HepG2 (cell line): Measurements from ENCODE around the gene ARMH2. TPM values are rescaled to one million over a fixed set of nuclear protein-coding genes. Genes with fewer than 3 reads are reported as not detected.

Experiments
- ATAC-seq: fragments of 200-7000 bp; cut with Tn5 transposase; 3 replicates; pipeline ENCODE4 v1.9.1; 2020; ENCODE audit warnings: mild to moderate bottlenecking, moderate library complexity
- BruUV-seq: library from RNA; stranded (reverse); fragments of 400-500 nt; replicated peaks from 2 replicates; lab custom pipeline; 2021; lab: Mats Ljungman, UMichigan
- CTCF ChIA-PET: fragments of 300-600 bp; formaldehyde crosslinking; extraction: SDS; loops from one replicate; lab custom pipeline; 2021; ENCODE audit warnings: low total read pairs, inconsistent platforms, low intra/inter-chr PET ratio; lab: Yijun Ruan, JAX
- POLR2A ChIA-PET: fragments of 350-600 bp; sonication (Branson Sonifier 250); formaldehyde crosslinking; loops from one replicate; lab custom pipeline; 2020; ENCODE audit warnings: antibody characterized with exemption, inconsistent platforms; lab: Yijun Ruan, JAX
- DNase-seq: peaks from one replicate; pipeline ENCODE4 v3.0.0-alpha.2; 2015; ENCODE audit warnings: low spot score
- FAIRE-seq: peaks from 3 replicates; lab custom pipeline; 2011; peaks lifted over from hg19 to GRCh38; lab: Jason Lieb, UNC
- H2AFZ ChIP-seq: one replicate; pipeline ENCODE4 v1.6.1; 2011; ENCODE audit warnings: low read length, inconsistent platforms
- H3K27ac ChIP-seq: fragments of 300-600 bp; 3 replicates; pipeline ENCODE4 v1.8.0; 2011; ENCODE audit warnings: mixed run types, mild to moderate bottlenecking, mixed read lengths, low read length, inconsistent platforms; ENCODE audit not compliant: insufficient read depth; ENCODE audit errors: extremely low read length
- H3K27me3 ChIP-seq, 2 experiments: fragments of 200-600 bp in 1 of 2; 2 replicates in 1 of 2; 3 replicates in 1 of 2; pipeline versions ENCODE4 v1.6.0 to v1.8.0; 2011; ENCODE audit warnings: low read length in 2 of 2, mild to moderate bottlenecking in 2 of 2, moderate library complexity in 2 of 2, inconsistent platforms in 1 of 2; ENCODE audit not compliant: insufficient read depth in 2 of 2, control insufficient read depth in 1 of 2
- H3K36me3 ChIP-seq, 2 experiments: fragments of 200-600 bp in 1 of 2; replicated peaks in 1 of 2; 2 replicates in 1 of 2; 3 replicates in 1 of 2; pipeline versions ENCODE4 v1.5.1 to v1.8.0; 2011; ENCODE audit warnings: low read length in 2 of 2, inconsistent platforms in 1 of 2; ENCODE audit not compliant: insufficient read depth in 2 of 2, control insufficient read depth in 1 of 2
- H3K4me1 ChIP-seq: 2 replicates; pipeline ENCODE4 v1.5.1; 2012; ENCODE audit warnings: low read length, inconsistent platforms; ENCODE audit not compliant: insufficient read depth
- H3K4me2 ChIP-seq: 2 replicates; pipeline ENCODE4 v1.6.0; 2011; ENCODE audit warnings: low read depth, low read length, inconsistent platforms
- H3K4me3 ChIP-seq, 3 experiments: fragments of 200-600 bp in 1 of 3; sonication (generic), shearing (Covaris generic) in 1 of 3; replicated peaks in 1 of 3; 2 replicates each; pipeline ENCODE4 v1.5.1; 2011 to 2016; ENCODE audit warnings: low read length in 3 of 3, inconsistent platforms in 2 of 3, low read depth in 2 of 3, mild to moderate bottlenecking in 2 of 3, control low read depth in 1 of 3, mixed read lengths in 1 of 3; ENCODE audit not compliant: insufficient read depth in 1 of 3
- H3K79me2 ChIP-seq: one replicate; pipeline ENCODE4 v1.6.1; 2011; ENCODE audit warnings: low read length, inconsistent platforms; ENCODE audit not compliant: insufficient read depth
- H3K9ac ChIP-seq: 2 replicates; pipeline ENCODE4 v1.6.0; 2011; ENCODE audit warnings: mild to moderate bottlenecking, low read depth, low read length, inconsistent platforms; ENCODE audit not compliant: insufficient read depth
- H3K9me3 ChIP-seq: 2 replicates; pipeline ENCODE4 v1.5.1; 2012; ENCODE audit warnings: mild to moderate bottlenecking, low read length
- H4K20me1 ChIP-seq: 2 replicates; pipeline ENCODE4 v1.6.0; 2011; ENCODE audit warnings: inconsistent platforms, mild to moderate bottlenecking, low read length, moderate library complexity; ENCODE audit not compliant: insufficient read depth
- CEBPG ChIP-seq: IDR thresholded peaks from 2 replicates; pipeline ENCODE4 v1.6.1; 2016
- ETS1 ChIP-seq: sonication (generic); formaldehyde crosslinking; IDR thresholded peaks from 2 replicates; pipeline ENCODE4 v1.4.0; 2020; ENCODE audit warnings: missing genetic modification reagents
- FIP1L1 ChIP-seq: fragments of 200-400 bp; formaldehyde crosslinking; IDR thresholded peaks from 2 replicates; pipeline ENCODE4 v1.6.1; 2018; ENCODE audit warnings: low read depth, mild to moderate bottlenecking, low read length, moderate library complexity, borderline replicate concordance; ENCODE audit not compliant: insufficient read depth
- FOSL2 ChIP-seq: sonication (generic); formaldehyde crosslinking; IDR thresholded peaks from 2 replicates; pipeline ENCODE4 v1.4.0; 2020; ENCODE audit warnings: missing genetic modification reagents
- FOXO1 ChIP-seq: sonication (generic); formaldehyde crosslinking; IDR thresholded peaks from 2 replicates; pipeline ENCODE4 v1.4.0; 2020; ENCODE audit warnings: missing genetic modification reagents
- GPBP1L1 ChIP-seq: sonication (generic); formaldehyde crosslinking; IDR thresholded peaks from 2 replicates; pipeline ENCODE4 v1.5.0; 2020; ENCODE audit warnings: mild to moderate bottlenecking, missing genetic modification reagents
- HBP1 ChIP-seq: IDR thresholded peaks from 2 replicates; pipeline ENCODE4 v1.6.1; 2016; ENCODE audit warnings: low read depth, control low read depth
- HINFP ChIP-seq: sonication (generic); formaldehyde crosslinking; IDR thresholded peaks from 2 replicates; pipeline ENCODE4 v1.4.0; 2020; ENCODE audit warnings: low read depth, mild to moderate bottlenecking, missing genetic modification reagents
- HOXD1 ChIP-seq: sonication (generic); formaldehyde crosslinking; IDR thresholded peaks from 2 replicates; pipeline ENCODE4 v1.5.0; 2020; ENCODE audit warnings: missing genetic modification reagents
- IKZF1 ChIP-seq: fragments of 450-650 bp; IDR thresholded peaks from 2 replicates; pipeline ENCODE4 v1.7.1; 2016
- NBN ChIP-seq: fragments of 450-650 bp; conservative IDR thresholded peaks from 2 replicates; pipeline ENCODE4 v1.6.1; 2017
- NCOA2 ChIP-seq: sonication (generic); formaldehyde crosslinking; IDR thresholded peaks from 2 replicates; pipeline ENCODE4 v1.8.0; 2022; ENCODE audit warnings: inconsistent platforms
- NFATC3 ChIP-seq: sonication (generic); formaldehyde crosslinking; IDR thresholded peaks from 2 replicates; pipeline ENCODE4 v1.5.1; 2020; ENCODE audit warnings: mild to moderate bottlenecking, missing genetic modification reagents
- TAF15 ChIP-seq: fragments of 200-400 bp; formaldehyde crosslinking; IDR thresholded peaks from one replicate; pipeline ENCODE4 v1.6.1; 2018; ENCODE audit warnings: mild to moderate bottlenecking, low read depth, low read length; ENCODE audit not compliant: poor library complexity, severe bottlenecking
- ZBTB14 ChIP-seq: sonication (generic); formaldehyde crosslinking; IDR thresholded peaks from 2 replicates; pipeline ENCODE4 v1.4.0; 2020; ENCODE audit warnings: missing genetic modification reagents
- ZBTB20 ChIP-seq: sonication (generic); formaldehyde crosslinking; IDR thresholded peaks from 2 replicates; pipeline ENCODE4 v1.8.1; 2023; ENCODE audit warnings: missing genetic modification reagents, low read depth, mild to moderate bottlenecking, borderline replicate concordance
- ZFY ChIP-seq: sonication (generic); formaldehyde crosslinking; IDR thresholded peaks from 2 replicates; pipeline ENCODE4 v1.4.0; 2020; ENCODE audit warnings: missing genetic modification reagents
- ZNF335 ChIP-seq: sonication (generic); formaldehyde crosslinking; IDR thresholded peaks from 2 replicates; pipeline ENCODE4 v1.4.0; 2020; ENCODE audit warnings: missing genetic modification reagents
- ZNF747 ChIP-seq: sonication (generic); formaldehyde crosslinking; IDR thresholded peaks from 2 replicates; pipeline ENCODE4 v1.8.1; 2023; ENCODE audit warnings: missing genetic modification reagents, mild to moderate bottlenecking, borderline replicate concordance
- ZSCAN22 ChIP-seq: sonication (generic); formaldehyde crosslinking; IDR thresholded peaks from 2 replicates; pipeline ENCODE4 v1.4.0; 2020; ENCODE audit warnings: mild to moderate bottlenecking, missing genetic modification reagents
- WGBS: methylation state at CpG from one replicate; pipeline ENCODE4 v1.1.6; 2017; ENCODE audit warnings: low lambda C conversion rate; 5-methylcytosine and 5-hydroxymethylcytosine counted together
- in situ Hi-C: cut with HindIII; loops from 2 replicates; pipeline ENCODE4 v1.10.0; 2017; ENCODE audit warnings: low pct_unique_long_range_greater_than_20kb; ENCODE audit not compliant: extremely low pct_ligation_motif_present
- intact Hi-C: fragments of 100-400 bp; cut with micrococcal nuclease; formaldehyde crosslinking; loops from one replicate; pipeline ENCODE4 v1.10.0; 2022; ENCODE audit not compliant: unreplicated experiment
- polyA plus RNA-seq, 8 experiments: library from polyadenylated mRNA; depleted of rRNA in 3 of 8; stranded (reverse) in 7 of 8; unstranded in 1 of 8; fragments of >200 nt; fragmentation: Illumina TruSeq in 4 of 8; extraction: Trizol in 4 of 8; gene quantifications; 2 replicates each; pipeline versions ENCODE4 v1.2.1 to v1.2.3, GENCODE V29; 2011 to 2016; ENCODE audit warnings: low read depth in 4 of 8, missing spikeins in 1 of 8, mixed read lengths in 1 of 8; ENCODE audit not compliant: insufficient read depth in 1 of 8
- total RNA-seq, 5 experiments: library from RNA; depleted of rRNA; stranded (reverse); fragments of >200 nt; fragmentation: Illumina TruSeq; extraction: Trizol; gene quantifications; 2 replicates each; pipeline ENCODE4 v1.2.3, GENCODE V29; 2016; ENCODE audit warnings: low read depth in 1 of 5

Gene ARMH2
- total and polyA plus RNA-seq, 2 of the 13 experiments (the other 11 are each of a cell fraction or from before 2014, with no cell fraction given): not detected

DNA sequence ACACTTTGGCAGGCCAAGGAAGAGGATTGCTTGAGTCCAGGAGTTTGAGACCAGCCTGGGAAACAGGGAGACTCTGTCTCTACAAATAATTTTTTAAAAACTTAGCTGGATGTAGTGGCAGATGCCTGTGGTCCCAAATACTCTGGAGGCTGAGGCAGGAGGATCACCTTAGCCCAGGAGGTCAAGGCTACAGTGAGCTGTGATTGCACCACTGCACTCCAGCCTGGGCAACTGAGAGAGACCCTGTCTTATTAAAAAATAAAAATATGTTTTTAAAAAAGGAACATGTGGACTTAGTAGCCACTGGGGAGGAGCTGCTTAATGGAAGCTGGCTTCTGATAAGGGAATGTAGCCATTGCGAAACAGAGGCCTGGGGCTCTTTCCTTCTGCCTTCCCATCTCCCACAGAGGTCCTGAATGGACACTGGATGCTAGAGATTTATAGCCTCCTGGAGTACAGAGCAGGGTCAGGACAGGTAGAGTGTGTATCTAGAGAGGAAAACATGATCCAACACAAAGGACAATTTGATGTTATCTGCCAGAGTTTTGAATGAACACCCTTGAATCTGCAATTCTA, 45.7 kb downstream of the ARMH2 start:
- H3K36me3 ChIP-seq: no peaks in the 10 kb centered on the region
- H3K4me2 ChIP-seq: peak overlapping the region; percentile 20
- no peaks in the 10 kb centered on the region for H3K79me2 ChIP-seq
- in situ Hi-C loops (no loop called here), intact Hi-C loops (no loop called here)
- H3K4me1 ChIP-seq: peaks cover 16% of the 10 kb centered on the region
- H3K27me3 ChIP-seq: peaks cover 0 to 6% of the 10 kb centered on the region in 2 experiments; a peak in 1 of 5 replicates
- H3K9me3 ChIP-seq: peaks cover 11% of the 10 kb centered on the region
- no peak overlapping the region for H2AFZ ChIP-seq
- ChIA-PET CTCF (no interaction called here), POLR2A (interaction anchor here (1.3 to 3.0 kb wide), 2 partner anchors 10 to 31 kb away, joined by 3 to 10 read pairs; no protein-coding TSS in a partner anchor)
- DNase-seq: peak; percentile 32
- ATAC-seq: peak; percentile 77
- no peak for FAIRE-seq
- no peak overlapping the region for H3K27ac ChIP-seq
- no peaks in the 10 kb centered on the region for H4K20me1 ChIP-seq
- no TSS peak for BruUV-seq
- WGBS: 17% methylated on average over 1 of the region's 1 CpG
- H3K9ac ChIP-seq: no peak overlapping the region
- H3K4me3 ChIP-seq: no peak overlapping the region
- TF ChIP-seq ZSCAN22 (CRISPR knock-in tag): no peak
- TF ChIP-seq HOXD1 (CRISPR knock-in tag): no peak
- no peak for TF ChIP-seq ZBTB20 (CRISPR knock-in tag)
- TF ChIP-seq IKZF1: no peak
- TF ChIP-seq FIP1L1: no peak
- no peak for TF ChIP-seq ZNF747 (CRISPR knock-in tag)
- no peak for TF ChIP-seq ZFY
- TF ChIP-seq ZNF335 (CRISPR knock-in tag): no peak
- TF ChIP-seq NCOA2: no peak
- no peak for TF ChIP-seq NFATC3 (CRISPR knock-in tag)
- TF ChIP-seq FOXO1: no peak
- no peak for TF ChIP-seq TAF15
- no peak for TF ChIP-seq HBP1 (CRISPR knock-in tag)
- no peak for TF ChIP-seq GPBP1L1 (CRISPR knock-in tag)
- TF ChIP-seq NBN: no peak
- TF ChIP-seq CEBPG (CRISPR knock-in tag): peak; percentile 81
- TF ChIP-seq FOSL2: no peak
- TF ChIP-seq ZBTB14 (CRISPR knock-in tag): no peak
- no peak for TF ChIP-seq ETS1 (CRISPR knock-in tag)
- TF ChIP-seq HINFP (CRISPR knock-in tag): no peak
